Dermis microvascular lymphatic vessel endothelial cell (primary cell): ENCODE measurements around the gene RMI2. TPM values are rescaled to one million over a fixed set of nuclear protein-coding genes. Genes with fewer than 3 reads are reported as not detected.

ENCODE experiments used
- DNase-seq, 2 donors: peaks; one replicate each; pipeline versions ENCODE4 v3.0.0 to v3.0.0-alpha.2; 2010; ENCODE audit warnings: low read depth in 2 of 2
- total RNA-seq: library from RNA; depleted of rRNA; stranded (reverse); fragments of >200 nt; gene quantifications from 2 replicates; pipeline ENCODE4 v1.2.1, GENCODE V29; 2014

The RMI2 gene
- total RNA-seq, 1 donor from 2014 or later, result 6.7 TPM

DNA sequence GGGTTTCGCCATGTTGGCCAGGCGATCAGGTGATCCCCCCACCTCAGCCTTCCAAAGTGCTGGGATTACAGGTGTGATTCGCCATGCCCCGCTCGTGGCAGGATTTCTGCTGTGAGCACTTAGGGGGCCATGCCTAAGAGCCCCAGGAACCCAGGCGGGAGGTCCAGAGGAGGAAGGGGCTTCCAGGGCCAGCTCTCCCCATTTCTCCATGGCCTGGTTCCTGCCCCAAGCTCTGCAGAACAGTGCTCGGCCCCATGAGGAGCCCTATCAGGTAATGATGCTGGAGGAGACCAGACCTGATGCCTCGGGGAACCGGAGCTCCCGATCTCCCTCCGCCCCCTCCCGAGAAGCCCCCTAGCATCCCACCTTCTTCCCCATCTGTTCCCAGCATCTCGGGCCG, 53.6 kb downstream of the RMI2 start:
- DNase-seq, result no peak

DNA sequence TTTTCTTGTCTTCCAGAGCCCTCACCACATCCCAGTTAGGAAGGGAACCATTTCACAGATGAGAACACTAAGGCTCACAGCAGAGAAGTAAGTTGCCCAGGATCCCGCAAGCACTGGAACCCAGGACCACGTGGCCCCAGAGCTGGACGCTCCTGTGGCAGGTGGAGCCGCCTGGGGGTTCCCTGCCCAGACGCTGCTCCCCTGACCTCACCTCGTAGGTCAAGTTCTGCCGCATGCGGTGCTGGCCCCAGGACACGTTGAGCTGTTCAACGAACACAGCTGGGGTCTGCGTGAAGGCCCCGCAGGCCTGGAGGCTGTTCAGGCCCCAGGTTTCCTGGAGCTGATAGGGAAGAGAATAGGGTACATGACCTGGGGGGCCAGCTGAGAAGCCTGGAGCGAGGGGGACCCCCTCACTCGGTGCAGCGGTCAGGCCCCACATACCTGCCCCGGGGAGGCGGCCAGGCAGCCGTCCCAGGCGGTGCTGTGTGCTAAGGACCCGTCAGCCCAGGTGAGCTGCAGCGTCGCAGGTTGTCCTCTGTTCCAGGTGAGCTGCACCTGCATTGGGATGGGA, 54.1 kb downstream of the RMI2 start:
- DNase-seq, result no peak

DNA sequence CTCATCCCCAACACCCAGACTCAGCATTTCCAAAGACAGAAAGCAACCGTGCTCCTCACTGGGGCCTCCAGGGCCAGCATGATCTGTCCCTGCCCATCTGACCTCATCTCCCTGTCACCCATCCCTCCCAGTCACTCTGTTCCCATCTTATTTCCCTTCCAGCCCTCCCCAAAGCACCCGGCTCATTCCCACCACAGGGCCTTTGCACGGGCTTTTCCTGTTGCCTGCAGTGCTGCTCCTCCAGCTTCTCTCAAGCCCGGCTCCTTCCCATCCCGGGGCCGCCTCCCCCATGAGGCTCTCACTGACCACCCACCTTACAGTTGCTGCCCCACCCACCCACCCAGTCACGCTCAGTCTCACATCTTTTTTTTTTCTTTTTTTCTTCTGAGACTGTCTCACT, 54.8 kb downstream of the RMI2 start:
- no peak for DNase-seq

Other genes starting within 250 kb of the RMI2 start
- 0.26 and 0.51 TPM in 2 replicates for gene SOCS1, start 89.3 kb upstream of the RMI2 start, total RNA-seq
- gene TNP2, start 76.1 kb upstream of the RMI2 start, total RNA-seq, result not detected in 2 replicates
- not detected in 2 replicates for gene PRM3, start 71.8 kb upstream of the RMI2 start, total RNA-seq
- not detected in 2 replicates for gene PRM2, start 69.0 kb upstream of the RMI2 start, total RNA-seq
- gene PRM1, start 64.1 kb upstream of the RMI2 start, total RNA-seq, result not detected in 2 replicates
- 0.90 and 3.8 TPM in 2 replicates for gene LITAF, start 241.5 kb downstream of the RMI2 start, total RNA-seq